Hair follicle dermal papilla cell (primary cell): ENCODE measurements around the gene AHCY. TPM values are rescaled to one million over a fixed set of nuclear protein-coding genes. Genes with fewer than 3 reads are reported as not detected.

Experiments
- small RNA-seq: library from RNA; depleted of rRNA; stranded (forward); fragments of <200 nt; gene quantifications from one replicate; pipeline ENCODE3, GENCODE V24; 2012
- total RNA-seq: library from RNA; depleted of rRNA; stranded (reverse); fragments of >200 nt; gene quantifications from 2 replicates; pipeline ENCODE4 v1.2.3, GENCODE V29; 2012

AHCY gene
- total RNA-seq, result 123 and 135 TPM in 2 replicates

DNA sequence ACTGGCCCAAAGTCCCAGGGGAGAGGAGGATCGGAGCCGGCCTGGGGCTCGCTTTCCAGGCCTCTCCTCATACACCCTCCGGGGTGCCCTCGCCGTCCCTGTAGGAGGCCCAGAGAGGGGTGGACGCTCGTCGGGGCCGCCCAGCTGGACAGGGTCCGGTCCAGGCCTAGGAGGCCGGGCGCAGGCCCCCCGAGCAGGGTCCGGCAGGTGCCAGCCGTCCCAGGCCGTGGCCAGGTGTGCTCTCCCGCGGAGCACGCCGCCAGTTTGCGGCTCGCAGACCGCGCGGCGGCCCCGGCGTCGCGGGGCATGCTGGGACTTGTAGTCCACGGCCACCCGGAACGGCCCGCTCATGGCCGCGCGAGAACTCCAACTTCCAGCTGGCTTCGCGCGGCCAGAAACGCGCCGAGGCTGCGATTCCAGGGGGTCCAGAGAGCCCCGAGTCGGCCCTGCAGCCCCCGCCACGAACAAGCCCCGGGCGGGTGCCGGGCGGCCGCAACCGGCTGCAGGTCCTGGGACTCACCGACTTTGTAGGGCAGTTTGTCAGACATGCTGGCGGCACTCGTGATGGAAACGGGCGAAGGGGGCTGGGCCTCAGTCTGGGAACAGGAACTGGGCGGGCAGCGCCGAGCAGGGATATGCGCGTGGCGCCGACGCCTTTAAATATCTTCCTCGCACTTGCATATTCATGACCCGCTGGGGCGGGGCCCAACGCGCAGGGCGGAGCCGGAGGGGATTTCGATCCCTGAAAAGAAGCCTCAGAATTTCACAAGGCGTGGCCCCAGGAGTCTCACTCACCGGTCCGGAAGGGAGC lies at the start of gene AHCY:
AHCY (minus strand) TSS at position 633 of the 811 bp plus-strand sequence; CDS start at position 548, 85 bp downstream.

DNA sequence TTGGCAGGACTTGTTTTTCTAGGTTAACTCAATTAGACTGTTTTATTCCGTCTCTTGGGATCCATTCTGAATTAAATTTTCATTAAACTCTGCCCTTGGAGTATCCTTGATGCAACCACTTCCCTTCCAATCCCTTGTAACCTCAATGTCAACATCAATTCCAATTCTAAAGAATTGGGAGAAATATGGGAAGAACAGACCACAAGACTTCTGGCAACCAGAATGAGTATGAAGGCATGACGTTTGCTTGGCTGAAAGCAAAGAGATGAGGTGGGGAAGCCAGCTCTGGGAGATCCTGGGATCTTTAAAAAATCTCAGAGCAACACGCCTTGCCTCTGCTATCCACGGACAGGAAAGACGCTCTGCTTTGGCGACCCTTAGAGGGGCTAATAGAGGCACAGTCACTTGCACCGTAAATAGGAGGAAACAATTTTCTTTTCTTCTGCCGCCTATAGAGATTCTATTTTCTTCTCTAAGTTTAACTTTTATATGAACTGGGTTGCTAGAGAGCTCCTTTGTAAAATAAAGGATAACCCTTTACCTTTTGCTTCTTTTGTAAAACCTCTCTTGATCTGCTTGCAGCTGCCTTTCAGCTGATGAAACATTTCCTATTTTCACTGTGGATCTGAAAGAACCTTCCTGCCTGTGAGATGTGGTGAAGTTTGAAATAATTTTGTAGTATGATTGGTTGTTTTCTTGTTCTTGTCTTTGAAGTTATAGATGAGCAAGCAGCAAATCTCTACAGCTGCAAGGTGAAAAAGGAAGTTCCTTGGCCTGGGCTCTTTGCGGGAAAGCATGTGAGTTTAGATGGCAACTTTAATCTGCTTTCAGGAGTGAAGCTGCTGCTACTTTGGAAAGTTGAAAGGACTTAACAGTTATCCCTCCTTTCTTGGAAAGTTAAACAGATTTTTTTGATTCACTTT lies 62.2 kb downstream of the AHCY start, which contains the start of gene ASIP:
ASIP (plus strand) TSS at position 731 of the 923 bp plus-strand sequence. CDS start 18,952 bp downstream, outside the sequence.

Small RNA genes lying within 50 kb of the gene (small RNA-seq; reads per million reads assigned to genes)
- not detected for gene AL356299.1

Other genes with a start within 250 kb of the AHCY start
- gene EIF2S2, start 191.1 kb downstream of the AHCY start, total RNA-seq, result 73.5 and 81.5 TPM in 2 replicates
- gene ASIP, start 61.9 kb downstream of the AHCY start, total RNA-seq, result 0.32 TPM in 1 of 2 replicates, not detected in the other
- gene ITCH, start 59.9 kb upstream of the AHCY start, total RNA-seq, result 75.5 and 81.9 TPM in 2 replicates
- 64.6 and 102 TPM in 2 replicates for gene DYNLRB1, start 213.1 kb upstream of the AHCY start, total RNA-seq